Activated CD8-positive, alpha-beta memory T cell treated with anti-CD3 and anti-CD28 coated beads for 1 hour (primary cell): Measurements from ENCODE around the gene DOK7.

Source experiments
- DNase-seq, 2 donors: peaks; one replicate each; pipeline ENCODE4 v3.0.0-alpha.2; 2020; ENCODE audit warnings: low read depth in 1 of 2; ENCODE audit errors: extremely low read depth in 1 of 2

The DOK7 gene

DNA sequence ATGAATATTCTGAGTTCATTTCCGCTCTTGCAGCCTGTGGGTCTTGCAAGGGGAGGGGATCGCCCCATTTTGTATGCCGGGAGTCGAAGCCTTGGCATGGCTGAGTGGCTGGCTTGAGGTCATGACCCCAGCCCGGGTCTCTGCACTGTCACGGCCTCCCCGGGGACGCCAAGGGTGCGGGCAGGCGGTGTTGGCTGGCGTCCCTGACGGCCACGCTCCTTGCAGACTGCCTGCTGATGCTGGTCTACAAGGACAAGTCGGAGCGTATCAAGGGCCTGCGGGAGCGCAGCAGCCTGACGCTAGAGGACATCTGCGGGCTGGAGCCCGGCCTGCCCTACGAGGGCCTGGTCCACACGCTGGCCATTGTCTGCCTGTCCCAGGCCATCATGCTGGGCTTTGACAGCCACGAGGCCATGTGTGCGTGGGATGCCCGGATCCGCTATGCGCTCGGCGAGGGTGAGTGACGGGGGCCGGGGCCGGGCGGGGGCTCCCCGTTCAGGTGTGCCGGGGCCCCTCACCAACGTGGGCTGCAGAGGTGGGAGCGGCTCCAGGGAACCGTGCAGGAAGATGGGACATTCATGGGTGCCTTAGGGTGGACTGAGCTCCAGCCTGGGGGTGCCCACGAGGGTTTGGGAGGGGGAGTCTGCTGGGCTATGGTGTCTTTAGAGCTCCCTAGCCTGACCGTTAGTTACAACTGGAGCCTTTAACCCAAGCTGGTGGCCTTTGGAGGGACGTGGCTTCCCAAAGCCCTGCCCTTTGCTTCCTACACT is 10.3 kb downstream of the DOK7 start:
- DNase-seq = no peak

DNA sequence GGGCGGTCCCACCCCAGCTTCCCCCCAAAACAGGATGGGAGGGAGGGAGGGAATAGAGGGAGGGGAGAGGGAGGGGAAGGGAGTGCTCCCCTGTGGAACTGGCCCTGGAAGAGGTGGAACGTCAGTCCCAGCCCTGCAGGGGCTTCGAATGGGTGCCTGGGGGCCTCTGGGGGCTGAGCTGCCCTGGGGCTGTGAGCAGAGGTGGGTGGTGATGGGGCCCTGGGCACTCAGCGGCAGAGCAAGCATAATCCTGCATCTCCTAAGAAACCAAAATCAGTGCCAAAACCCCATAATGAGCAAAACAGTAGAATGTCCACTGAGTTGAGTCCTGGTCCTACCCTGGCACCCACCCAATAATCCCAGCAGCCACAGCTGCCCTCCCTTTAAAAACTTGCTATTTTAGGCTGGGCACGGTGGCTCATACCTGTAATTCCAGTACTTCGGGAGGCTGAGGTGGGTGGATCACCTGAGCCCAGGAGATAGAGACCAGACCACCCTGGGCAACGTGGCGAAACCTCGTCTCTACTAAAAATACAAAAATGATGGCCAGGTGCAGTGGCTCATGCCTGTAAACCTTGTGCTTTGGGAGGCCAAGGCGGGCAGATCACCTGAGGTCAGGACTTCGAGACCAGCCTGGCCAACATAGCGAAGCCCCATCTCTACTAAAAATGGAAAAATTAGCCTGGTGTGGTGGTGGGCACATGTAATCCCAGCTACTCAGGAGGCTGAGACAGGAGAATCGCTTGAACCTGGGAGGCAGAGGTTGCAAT is 11.1 kb downstream of the DOK7 start:
- no peak for DNase-seq

DNA sequence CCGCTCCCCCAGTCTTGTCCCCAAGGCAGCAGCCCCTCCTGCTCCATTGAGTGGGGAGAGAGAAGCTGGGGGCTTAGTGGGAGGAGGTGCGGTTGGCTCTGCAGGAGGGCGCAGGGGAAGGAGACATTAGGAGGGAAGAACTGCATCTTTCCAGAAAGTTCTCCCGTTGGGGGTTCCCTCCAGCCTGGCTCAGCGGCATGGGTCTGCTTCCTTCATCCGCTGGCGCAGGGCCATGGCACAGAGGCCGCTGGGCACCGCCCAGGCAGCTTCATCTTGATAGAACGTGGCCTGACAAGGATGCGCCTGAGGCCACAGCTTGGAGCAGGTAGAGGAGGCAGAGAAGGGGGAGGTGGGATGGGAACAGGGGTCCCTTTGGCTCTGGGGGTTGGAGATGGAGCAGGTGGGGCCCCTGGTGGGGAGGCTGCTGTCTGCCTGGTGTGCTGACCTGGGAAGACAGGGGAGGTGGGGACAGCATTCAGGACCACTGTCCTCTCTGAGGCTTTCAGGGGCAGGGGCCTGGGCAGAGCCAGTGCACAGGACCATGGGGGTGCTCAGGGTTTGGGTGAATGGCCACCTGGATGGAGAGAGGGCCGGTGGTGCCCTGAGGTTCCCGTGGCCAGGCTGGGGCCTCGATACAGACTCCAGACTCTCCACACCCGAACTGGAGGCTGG is 12.1 kb downstream of the DOK7 start:
- DNase-seq = no peak

DNA sequence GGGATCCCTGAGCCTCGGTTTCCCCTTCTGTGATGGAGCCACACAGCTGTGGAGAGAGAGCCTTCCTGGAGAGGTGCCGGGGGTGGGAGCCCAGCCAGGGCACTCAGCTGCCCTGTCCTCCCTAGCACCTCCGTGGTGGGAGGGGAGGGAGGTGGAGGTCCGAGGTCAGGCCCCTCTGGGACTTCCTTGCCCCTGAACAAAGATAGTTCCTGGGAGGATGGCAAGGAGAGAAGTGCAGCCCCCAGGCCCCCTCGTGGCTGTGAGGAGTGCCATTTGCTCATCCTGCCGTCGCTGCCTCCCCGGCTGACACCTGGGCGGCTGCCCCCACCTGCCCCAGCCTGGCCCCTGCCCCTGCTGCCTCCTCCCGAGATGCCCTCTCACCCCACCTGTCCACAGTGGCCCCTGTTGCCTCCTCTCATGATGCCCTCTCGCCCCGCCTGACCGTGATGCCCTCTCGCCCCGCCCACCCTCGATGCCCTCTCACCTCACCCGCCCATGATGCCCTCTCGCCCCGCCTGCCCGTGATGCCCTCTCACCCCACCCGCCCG is 12.7 kb downstream of the DOK7 start:
- no peak for DNase-seq

DNA sequence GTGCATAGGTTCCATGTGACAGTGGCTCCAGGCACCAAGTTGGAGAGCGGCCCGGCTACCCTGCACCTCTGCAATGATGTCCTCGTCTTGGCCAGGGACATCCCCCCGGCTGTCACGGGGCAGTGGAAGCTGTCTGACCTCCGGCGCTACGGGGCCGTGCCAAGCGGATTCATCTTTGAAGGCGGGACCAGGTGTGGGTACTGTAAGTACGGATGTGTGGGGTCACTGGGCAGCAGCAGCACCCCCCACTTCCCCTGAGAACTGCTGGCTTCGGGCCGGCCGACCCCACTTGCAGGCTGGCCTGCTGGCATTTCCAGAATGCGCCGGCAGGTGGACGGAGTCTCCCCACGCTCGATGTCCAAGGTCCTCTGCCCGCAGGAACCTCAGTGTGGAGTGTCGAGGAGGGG is 13.2 kb downstream of the DOK7 start:
- no peak for DNase-seq

DNA sequence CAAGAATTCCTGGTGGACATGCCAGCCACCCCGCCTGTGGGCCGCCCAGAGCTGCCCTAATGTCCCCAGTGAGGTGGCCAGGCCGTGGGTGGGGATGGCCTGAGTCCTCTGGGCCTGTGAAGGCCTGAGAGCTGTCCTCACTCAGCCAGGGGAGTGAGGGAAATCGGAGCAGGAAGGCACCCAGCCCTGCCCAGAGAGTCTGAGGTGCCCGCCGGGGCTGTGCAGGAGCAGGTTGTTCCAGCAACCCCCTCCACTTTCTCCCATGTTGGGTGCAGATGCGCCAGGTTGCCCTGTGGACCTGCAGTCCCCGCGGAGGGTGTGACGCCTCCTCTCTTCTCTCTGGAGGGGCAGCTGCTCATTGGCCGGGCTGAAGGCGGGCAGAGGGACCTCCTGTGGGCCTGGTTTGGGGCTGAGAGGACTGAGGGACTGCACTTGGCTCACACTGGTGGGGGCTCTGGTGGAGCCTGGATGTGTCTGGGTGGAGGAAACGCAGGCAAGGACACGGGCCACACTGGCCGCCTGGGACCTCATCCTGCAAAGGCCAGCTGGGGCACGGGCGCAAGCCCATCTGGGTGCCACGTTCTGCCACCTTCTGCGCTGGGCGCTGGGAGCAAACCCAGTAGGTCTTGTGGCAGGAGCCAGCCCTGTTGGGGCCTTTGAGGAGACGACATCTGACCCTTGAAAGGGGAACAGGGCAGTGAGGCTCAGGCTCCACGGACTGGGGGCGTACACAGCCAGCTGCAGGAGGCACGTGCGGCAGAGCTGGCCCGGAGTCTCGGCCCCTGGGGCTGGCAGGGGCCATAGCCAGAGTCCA is 14.0 kb downstream of the DOK7 start:
- no peak for DNase-seq

DNA sequence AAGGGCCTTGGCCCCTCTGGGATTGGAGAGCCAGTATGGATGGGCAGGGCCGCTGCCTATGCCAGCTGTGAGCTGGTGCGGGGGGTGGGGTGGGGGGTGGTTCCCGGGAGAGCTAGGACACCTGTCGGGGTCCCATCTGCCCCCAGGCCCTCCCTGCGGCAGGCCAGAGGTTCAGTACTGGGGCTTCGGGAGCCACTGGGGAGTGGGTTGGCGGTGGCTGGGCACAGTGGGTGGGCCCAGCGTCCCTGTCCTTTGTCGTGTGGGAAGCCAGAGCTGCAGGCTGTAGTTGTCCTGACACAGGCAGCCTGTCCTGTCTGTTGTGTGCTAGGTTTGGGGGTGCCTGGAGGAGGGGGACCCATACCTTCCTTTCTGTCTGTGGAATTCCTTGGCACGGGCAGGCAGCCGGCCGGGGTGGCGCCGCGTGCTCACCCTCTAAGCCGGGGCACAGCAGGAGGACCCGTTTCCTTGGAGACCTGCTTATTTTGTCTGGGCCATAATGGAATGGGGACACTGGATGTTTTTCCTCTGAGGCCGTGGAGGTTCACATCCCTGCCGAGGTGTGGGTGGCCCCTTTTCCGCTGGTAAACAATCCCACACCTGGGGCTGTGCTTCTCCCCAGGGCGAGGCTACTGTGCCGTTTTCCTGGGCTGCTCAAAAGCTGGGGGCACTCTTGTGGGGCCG is 14.8 kb downstream of the DOK7 start:
- DNase-seq = no peak

DNA sequence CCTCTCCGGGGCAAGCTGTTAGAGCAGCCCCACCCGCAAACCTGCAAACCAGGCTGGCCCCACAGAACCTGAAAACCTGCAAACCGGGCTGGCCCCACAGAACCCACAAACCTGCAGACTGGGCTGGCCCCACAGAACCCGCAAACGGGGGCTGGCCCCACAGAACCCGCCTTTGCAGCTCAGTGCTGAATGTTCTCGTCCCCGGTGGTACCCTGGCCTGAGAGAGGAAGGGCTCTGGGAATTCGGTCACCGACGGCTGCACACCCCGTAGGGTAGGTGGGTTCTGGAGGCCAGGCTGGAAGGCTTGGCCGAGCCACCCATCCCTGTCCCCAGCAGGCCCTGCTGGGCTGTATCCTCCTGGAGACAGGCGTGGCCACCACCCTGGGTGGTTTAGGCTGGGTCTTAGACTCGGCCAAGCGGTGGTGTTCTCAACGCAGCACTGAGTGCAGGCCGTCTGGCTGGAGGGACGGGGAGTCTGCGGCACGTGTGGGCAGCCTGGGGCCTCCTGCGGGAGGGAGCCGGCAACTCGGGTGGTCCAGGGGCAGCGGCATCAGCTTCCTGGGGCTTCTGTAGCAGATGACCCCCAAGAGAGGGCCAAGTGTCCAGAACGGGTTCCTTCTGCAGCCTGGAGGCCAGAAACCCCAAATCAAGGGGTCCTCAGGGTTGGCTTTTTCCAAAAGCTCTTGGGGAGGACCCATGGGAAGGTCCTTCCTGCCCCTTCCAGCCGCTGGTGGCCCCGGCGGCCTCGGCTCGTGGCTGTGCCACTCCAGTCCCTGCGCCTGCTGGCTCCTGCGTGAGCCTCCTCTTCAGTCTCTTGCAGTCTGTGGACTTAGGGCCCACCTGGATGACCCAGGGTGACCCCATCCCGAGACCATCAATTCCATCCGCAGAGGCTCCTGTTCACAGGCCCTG is 15.6 kb downstream of the DOK7 start:
- no peak for DNase-seq

DNA sequence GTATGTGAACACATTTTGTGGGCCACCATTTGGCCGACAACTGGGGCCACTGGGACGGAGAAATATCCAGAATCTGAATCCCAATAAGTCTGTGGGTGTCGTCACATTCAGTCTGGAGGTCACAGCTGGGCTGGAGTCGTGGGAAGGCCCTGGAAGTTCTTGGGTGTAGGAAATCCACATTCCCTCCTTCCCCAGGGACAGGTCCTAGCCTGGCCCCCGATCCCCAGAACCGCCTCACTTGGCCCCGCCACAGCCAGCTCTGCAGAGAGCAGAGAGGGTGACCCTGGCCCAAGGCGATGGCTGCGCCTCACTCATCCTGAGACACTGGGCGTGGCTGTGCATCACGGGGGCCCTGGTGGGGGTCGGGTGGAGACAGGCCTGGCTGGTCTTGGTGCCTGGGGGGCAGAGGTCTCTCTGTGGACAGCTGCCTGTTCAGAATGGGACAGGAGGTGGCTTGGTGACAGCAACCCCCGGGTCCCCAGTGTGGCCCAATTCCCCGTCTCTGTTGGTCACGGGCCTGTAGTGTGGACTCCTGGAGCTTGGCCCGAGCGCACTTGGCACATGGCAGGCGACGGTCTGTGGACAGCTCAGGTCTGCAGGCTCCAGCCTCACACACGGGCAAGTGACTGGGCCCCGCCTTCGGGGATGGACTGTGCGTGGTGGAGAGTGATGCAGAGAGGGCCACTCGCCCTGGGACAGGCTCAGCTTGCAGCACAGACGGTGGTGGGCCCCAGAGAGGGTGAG is 16.4 kb downstream of the DOK7 start:
- DNase-seq = no peak

DNA sequence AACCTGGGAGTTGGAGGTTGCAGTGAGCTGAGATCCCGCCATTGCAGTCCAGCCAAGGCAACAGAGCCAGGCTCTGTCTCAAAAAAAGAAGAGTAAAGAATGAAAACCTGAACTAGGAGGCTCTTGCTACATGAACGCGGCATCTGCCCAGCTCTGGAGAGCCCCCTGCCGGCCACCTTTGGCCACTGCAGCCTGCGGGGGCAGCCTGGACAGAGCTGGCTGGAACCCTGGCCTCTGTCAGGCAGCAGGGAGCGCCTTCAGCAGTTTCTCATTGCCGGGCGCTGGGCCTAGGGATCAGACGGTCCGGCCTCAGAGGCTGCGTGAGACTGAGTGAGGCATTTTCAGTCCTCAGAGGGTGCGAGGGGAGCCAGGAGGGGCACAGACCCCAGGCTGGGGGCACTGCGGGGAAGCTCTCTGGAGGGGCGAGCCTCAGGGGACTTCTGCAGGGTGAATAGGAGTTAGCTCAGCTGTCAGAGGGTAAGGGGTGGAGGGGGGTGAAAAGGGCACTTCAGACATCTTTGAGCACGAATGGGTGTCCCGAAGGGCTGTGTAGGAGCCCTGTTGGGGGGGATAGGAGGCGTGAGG is 17.5 kb downstream of the DOK7 start:
- DNase-seq = peak; percentile 7 to 63

DNA sequence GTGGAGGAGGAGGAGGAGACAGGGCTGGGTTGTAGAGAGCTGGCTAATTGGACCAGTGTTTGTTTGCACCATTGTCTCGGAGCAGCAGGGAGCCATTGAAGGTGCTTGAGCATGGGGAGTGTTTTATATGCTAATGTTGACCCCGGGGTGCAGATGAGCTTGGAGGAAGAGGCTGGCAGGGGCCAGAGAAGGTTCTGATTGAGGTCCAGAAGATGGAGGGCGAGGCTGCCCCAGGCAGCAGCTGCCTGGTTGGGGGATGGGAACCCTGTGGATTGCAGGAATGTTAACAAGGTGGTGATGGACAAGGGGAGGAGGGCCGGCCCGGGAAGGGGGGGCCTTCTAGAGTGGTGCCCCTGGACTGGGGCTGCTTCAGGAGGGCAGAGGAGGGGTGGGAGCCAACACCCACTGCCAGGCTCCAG is 18.0 kb downstream of the DOK7 start:
- no peak for DNase-seq

DNA sequence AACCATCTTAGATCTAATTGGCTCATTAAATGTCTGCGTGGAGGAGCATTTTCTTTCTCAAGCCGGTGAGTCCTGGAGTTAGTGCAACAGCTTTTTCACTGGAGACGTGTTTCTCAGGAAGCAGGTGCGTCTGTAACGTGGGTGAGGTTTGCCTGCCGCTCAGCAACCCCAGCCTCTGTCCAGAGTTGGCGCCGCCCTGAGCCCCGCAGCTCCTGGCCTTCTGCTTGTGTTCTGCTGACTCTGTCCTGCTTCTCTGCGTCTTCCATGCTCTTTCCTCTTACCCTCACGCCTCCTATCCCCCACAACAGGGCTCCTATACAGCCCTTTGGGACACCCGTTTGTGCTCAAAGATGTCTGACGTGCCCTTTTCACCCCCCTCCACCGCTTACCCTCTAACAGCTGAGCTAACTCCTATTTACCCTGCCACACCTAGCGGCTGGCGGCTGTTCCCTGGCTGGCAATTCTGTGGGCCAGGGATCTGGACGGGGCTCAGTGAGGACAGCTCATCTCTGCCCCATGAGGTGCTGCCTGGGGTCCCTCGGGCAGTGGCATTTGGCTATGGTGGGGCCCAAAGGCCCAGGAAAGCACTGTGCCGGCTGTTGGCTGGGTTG is 18.8 kb downstream of the DOK7 start:
- DNase-seq = no peak

DNA sequence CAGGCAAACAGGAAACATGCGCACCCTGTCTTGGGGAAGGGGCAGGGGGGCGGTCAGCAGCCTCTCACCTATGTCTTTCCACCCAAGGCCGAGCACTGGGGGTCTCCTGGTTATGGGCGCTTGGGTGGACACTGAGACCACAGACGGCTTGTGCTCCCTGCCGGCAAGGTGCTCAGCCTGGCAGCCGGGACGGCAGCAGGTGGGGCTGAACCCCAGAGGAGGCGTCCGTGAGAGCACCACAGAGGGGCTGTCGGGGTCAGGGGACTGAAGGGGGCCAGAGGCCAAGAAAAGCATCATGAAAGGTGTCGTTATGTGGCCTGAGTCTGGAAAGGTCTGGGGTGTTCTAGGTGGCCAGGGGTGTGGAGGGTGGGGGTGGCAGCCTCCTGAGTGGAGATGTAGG is 19.6 kb downstream of the DOK7 start:
- DNase-seq = no peak

DNA sequence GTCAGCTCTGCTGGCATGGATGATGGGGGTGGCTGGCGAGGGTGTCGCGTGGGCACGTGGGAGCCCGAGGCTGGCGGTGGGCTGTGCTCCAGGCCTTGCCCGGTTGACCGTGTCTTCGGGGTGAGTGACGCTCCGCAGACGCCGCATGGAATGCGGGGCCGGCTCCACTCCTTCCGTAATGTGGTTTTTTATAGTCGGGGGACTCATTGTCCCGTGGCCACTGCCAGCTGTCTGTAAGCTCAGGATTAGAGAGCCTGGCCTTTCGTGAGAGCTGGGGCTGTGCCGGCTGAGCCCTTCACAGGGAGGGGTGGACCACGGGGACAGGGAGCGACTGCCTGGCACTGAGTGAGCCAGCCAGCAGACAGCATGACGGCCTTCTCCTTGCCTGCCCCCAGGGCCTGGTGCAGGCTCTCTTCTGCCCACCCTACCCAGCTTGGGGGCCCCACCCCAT is 20.4 kb downstream of the DOK7 start:
- no peak for DNase-seq

DNA sequence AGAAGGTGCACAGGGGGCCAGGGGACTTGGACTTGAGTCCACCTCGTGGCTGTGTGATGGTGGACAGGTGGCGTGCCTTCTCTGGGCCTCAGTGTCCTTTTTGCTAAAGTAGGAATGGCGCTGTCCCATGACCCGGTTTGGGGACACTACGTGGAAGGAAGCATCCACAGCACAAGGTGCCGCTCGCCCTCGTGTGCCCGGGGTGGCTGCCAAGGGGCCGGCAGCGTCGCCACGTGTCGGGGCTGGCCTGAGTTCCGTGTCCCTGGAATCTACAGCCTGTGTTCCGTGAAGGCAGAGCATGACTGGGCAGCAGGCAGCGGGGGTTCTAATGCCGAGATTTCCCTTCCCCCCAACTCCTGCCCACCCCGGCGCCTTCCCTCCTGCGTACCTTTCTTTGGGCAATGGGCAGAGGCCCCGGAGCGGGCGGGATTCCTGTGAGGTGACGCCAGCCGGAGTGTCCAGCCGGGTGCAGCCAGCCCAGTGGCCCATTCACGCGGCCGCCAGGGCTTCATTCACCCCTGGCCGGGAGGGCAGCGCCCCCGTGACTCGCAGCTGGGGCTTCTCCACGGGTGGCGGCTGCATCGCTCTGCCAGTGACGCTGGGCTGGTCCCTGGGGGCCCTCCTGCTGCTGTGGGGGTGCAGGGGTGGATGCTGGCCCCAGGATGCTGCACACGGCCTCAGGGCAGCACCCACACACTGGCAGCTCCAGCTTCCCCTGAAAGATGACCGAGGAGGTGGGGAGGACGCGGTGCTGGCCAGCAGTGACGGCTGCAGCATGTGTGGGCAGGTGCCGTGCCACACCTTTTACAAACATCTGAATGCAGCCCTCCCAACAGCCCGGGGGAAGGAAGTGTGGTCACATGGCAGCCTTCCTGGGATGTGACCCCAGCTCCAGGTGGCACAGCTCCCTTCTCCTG is 21.2 kb downstream of the DOK7 start:
- no peak for DNase-seq

DNA sequence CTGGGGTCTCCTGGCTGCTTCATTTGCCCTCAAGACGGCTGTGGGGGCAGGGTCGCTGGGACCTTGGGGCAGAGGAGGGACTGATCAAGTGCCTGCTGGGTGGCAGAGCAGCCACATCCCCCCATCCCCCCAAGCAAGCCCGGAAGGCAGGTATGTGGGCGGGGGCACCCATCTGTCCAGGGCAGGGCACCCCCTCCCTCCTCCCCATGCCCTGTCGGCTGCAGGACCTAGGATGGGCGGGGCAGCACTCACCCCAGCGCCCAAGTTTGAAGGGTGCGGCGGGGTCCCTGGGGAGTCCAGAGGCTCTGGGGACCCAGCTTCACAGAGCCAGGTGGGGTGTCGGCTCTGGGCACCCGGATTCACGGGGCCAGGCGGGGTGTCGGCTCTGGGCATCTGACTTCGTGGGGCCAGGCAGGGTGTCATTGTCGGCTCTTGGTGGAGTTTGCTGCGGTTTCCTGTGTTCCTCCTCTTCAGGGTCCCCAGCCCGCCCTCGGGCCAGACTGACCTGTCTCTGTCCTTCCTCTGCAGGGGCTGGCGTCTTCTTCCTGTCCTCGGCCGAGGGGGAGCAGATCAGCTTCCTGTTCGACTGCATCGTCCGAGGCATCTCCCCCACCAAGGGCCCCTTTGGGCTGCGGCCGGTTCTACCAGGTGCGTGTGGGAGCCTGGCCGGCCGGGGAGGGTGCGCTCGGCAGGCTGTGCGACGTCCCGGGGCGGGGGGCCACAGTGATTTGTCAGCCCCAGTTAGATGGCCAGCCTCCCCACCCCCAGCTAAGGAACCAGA is 22.1 kb downstream of the DOK7 start:
- no peak for DNase-seq
